ENCODE measurements around the gene ERG28. TPM values are rescaled to one million over a fixed set of nuclear protein-coding genes. Genes with fewer than 3 reads are reported as not detected.

ERG28 gene
- total and polyA plus RNA-seq, 10 of the 15 experiments (the other 5 are each of a cell fraction or from before 2014, with no cell fraction given): 15.2 to 67.0 (median 48.1) TPM

GRCh38 chr14:75660238-75660629 lies 442 bp downstream of the ERG28 start:
- Histone ChIP-seq H4K20me1 (ENCODE audit: control insufficient read depth, insufficient read depth) (no peaks in the 10 kb centered on the region), H3K36me3 (ENCODE audit: control insufficient read depth in 2 of 2, insufficient read depth in 2 of 2, low read length in 1 of 2) (peaks cover 0 to 7% of the 10 kb centered on the region in 2 experiments; a peak in 1 of 4 replicates), H2AFZ (ENCODE audit: control insufficient read depth, low read depth, low read length) (peak overlapping the region; percentile 89), H3K9me3 (replicated peaks; ENCODE audit: control insufficient read depth, insufficient read depth, low read length) (no peaks in the 10 kb centered on the region), H3K4me1 (ENCODE audit: control insufficient read depth, insufficient read depth, low read length) (no peaks in the 10 kb centered on the region), H3K4me2 (ENCODE audit: control insufficient read depth, insufficient read depth) (peak overlapping the region; percentile 66), H3K27ac (ENCODE audit: control insufficient read depth, insufficient read depth) (peak overlapping the region; percentile 49), H3K4me3 (peak overlapping the region; percentile 77), H3K9ac (ENCODE audit: control insufficient read depth, insufficient read depth, low read length) (peak overlapping the region; percentile 61; the same call in 1 of the 2 replicates), H3K79me2 (ENCODE audit: control insufficient read depth, insufficient read depth, low read length) (peaks cover 33% of the 10 kb centered on the region), H3K27me3 (replicated peaks in 1 of 2; ENCODE audit: control insufficient read depth in 2 of 2, insufficient read depth in 2 of 2, low read length in 1 of 2) (no peaks in the 10 kb centered on the region)
- CTCF ChIA-PET: interaction anchor here (0.7 to 13.0 kb wide), 12 partner anchors 8 to 323 kb away, joined by 3 to 578 read pairs (median 4); partner anchors contain the start of gene FLVCR2
- FAIRE-seq: no peak
- 0% methylated on average over 4 of the region's 4 CpGs for WGBS (ENCODE audit: insufficient coverage, insufficient replicate concordance, low lambda C conversion rate, missing lambda C conversion rate)
- POLR2A ChIA-PET: interaction anchor here (0.6 to 1.9 kb wide), 15 partner anchors 8 to 492 kb away, joined by 3 to 18 read pairs (median 4); partner anchors contain the start of genes BATF, FLVCR2 and GPATCH2L
- SMC1A ChIA-PET (ENCODE audit: uncharacterized antibody, unreplicated experiment): interaction anchor here (0.7 to 12.4 kb wide), 15 partner anchors 9 to 318 kb away, joined by 3 to 145 read pairs (median 3); partner anchors contain the start of genes BATF and FLVCR2
- no peak for ATAC-seq
- RAD21 ChIA-PET (ENCODE audit: unreplicated experiment): interaction anchor here (0.9 to 13.7 kb wide), 17 partner anchors 37 to 529 kb away, joined by 3 to 320 read pairs (median 4); partner anchors contain the start of genes BATF, FLVCR2, IFT43 and TGFB3
- BruUV-seq (replicated peaks): TSS peak; percentile 83
- intact Hi-C loops (cut with micrococcal nuclease; ENCODE audit: unreplicated experiment): loop anchor here (2.0 to 5.0 kb wide), 2 partner anchors 137 to 163 kb away; partner anchors contain the start of gene BATF
- no peak for DNase-seq (ENCODE audit: low read depth, low spot score)
- TF ChIP-seq JUND (IDR thresholded peaks at IDR 0.05; ENCODE audit: low read depth, low read length) (no peak), PAX8 (IDR thresholded peaks at IDR 0.05) (no peak), BACH1 (IDR thresholded peaks at IDR 0.05; ENCODE audit: borderline replicate concordance) (no peak), PKNOX1 (IDR thresholded peaks at IDR 0.05) (no peak), NFYB (IDR thresholded peaks at IDR 0.05; ENCODE audit: insufficient read depth, low read depth, low read length) (no peak), ZNF217 (IDR thresholded peaks at IDR 0.05) (no peak), GABPA (IDR thresholded peaks at IDR 0.05; ENCODE audit: low read depth) (no peak), IRF4 (IDR thresholded peaks at IDR 0.05; ENCODE audit: low read depth, low read length) (no peak)
- in situ Hi-C loops (cut with MboI): no loop called here

Measured in GM12878 (cell line).